Islet precursor cell (in vitro differentiated cells): ENCODE results near the gene TEN1.

Source experiments
- DNase-seq: peaks from one replicate; pipeline ENCODE4 v3.0.0-alpha.2; 2018

TEN1 gene

GRCh38 chr17:75979705-75980187 lies 706 bp downstream of the TEN1 start:
- DNase-seq, result no peak

GRCh38 chr17:75980188-75981018 lies 1.4 kb downstream of the TEN1 start:
- no peak for DNase-seq

- DNase-seq, result no peak
These were observed 2.1 kb downstream of the TEN1 start for GRCh38 chr17:75981019-75981615.

- peak; percentile 78 for DNase-seq
These were observed 4.6 kb downstream of the TEN1 start for GRCh38 chr17:75983501-75984181.

- DNase-seq, result peak; percentile 25
These were observed 6.9 kb downstream of the TEN1 start for GRCh38 chr17:75985986-75986385.

- DNase-seq, result peak; percentile 45
These were observed 8.0 kb downstream of the TEN1 start for GRCh38 chr17:75987041-75987440.

- DNase-seq, result peak; percentile 29
These were observed 12.4 kb downstream of the TEN1 start for GRCh38 chr17:75991396-75991795.

- peak; percentile 15 for DNase-seq
These were observed 15.8 kb downstream of the TEN1 start for GRCh38 chr17:75994802-75995370.

GRCh38 chr17:75995385-75995925 lies 16.4 kb downstream of the TEN1 start:
- peak; percentile 48 for DNase-seq

- DNase-seq, result peak; percentile 90
These were observed 17.9 kb downstream of the TEN1 start for GRCh38 chr17:75996665-75997590.

GRCh38 chr17:75998327-75998795 lies 19.3 kb downstream of the TEN1 start:
- DNase-seq, result peak; percentile 89

GRCh38 chr17:76000016-76000754 lies 21.1 kb downstream of the TEN1 start:
- peak; percentile 89 for DNase-seq

GRCh38 chr17:76000755-76001521 lies 21.9 kb downstream of the TEN1 start, which contains the start of gene CDK3:
Gene CDK3, plus strand, starts transcription at chr17:76000855. Its CDS starts 571 bp downstream, at chr17:76001426.
- DNase-seq, result no peak

- DNase-seq, result no peak
These were observed 23.1 kb downstream of the TEN1 start for GRCh38 chr17:76002100-76002499.

- DNase-seq, result no peak
These were observed 24.9 kb downstream of the TEN1 start for GRCh38 chr17:76003915-76004314.

GRCh38 chr17:76004750-76005262 lies 25.8 kb downstream of the TEN1 start:
- DNase-seq, result peak; percentile 70

- peak; percentile 95 for DNase-seq
These were observed 26.5 kb downstream of the TEN1 start for GRCh38 chr17:76005263-76006149.

- DNase-seq, result peak; percentile 50
These were observed 28.2 kb downstream of the TEN1 start for GRCh38 chr17:76007131-76007849.
